Type B pancreatic cell (in vitro differentiated cells): ENCODE measurements around the gene ANKUB1. TPM values are rescaled to one million over a fixed set of nuclear protein-coding genes. Genes with fewer than 3 reads are reported as not detected.
A peak's percentile ranks its signal among the peaks of the same experiment; 100 is the strongest.

Experiments
- DNase-seq: peaks from one replicate; pipeline ENCODE4 v3.0.0; 2021; ENCODE audit warnings: mixed read lengths; ENCODE audit not compliant: unreplicated experiment; ENCODE audit errors: extremely low spot score
- H3K27ac Mint-ChIP-seq: 2 replicates; pipeline ENCODE4 v1.8.0; 2021; ENCODE audit warnings: mild to moderate bottlenecking, mixed read lengths
- H3K27me3 Mint-ChIP-seq: 2 replicates; pipeline ENCODE4 v1.8.0; 2021; ENCODE audit warnings: mixed read lengths
- H3K36me3 Mint-ChIP-seq: 2 replicates; pipeline ENCODE4 v1.8.0; 2021; ENCODE audit warnings: mixed read lengths
- H3K4me1 Mint-ChIP-seq: one replicate; pipeline ENCODE4 v1.8.0; 2021; ENCODE audit warnings: mixed read lengths; ENCODE audit not compliant: unreplicated experiment
- H3K4me3 Mint-ChIP-seq: 2 replicates; pipeline ENCODE4 v1.8.0; 2021; ENCODE audit warnings: mild to moderate bottlenecking, mixed read lengths
- H3K9me3 Mint-ChIP-seq: 2 replicates; pipeline ENCODE4 v1.8.0; 2021; ENCODE audit warnings: mixed read lengths
- total RNA-seq: library from RNA; stranded (reverse); gene quantifications from 2 replicates; pipeline ENCODE4 v1.2.1, GENCODE V29; 2021; ENCODE audit warnings: low replicate concordance
- TF ChIP-seq, protein P1 (sequence below): fragments of 200-600 bp; sonication (generic); conservative IDR thresholded peaks from 2 replicates; pipeline ENCODE4 v1.5.0; 2021; ENCODE audit warnings: antibody characterized with exemption, mild to moderate bottlenecking

Gene ANKUB1
- total RNA-seq, 1 donor from 2014 or later: 0.82 TPM

DNA sequence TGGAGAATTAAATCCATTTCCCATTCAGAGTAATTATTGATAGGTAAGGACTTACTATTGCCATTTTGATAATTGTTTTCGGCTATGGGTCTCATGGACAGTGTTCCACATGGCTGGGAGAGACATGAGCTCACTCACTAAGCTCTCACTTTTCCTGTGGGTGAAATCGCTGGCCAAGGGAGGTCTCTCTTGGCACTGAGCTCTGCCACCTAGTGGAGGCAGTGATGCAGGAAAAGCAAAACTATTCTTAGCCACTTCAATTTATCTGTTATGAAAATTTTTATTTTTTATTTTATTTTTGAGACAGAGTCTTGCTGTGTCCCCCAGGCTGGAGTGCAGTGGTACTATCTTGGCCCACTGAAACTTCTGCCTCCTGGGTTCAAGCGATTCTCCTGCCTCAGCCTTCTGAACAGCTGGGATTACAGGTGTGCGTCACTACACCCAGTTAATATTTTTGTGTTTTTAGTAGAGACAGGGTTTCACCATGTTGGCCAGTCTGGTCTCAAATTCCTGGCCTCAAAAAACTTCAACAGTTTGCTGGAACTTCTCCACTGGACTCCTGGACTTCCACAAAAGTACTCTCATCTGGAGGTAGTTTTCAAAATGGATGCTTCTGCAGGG is 16.0 kb upstream of the ANKUB1 start:
- H3K27me3 Mint-ChIP-seq: peaks cover 14% of the 10 kb centered on the region
- peaks cover 9% of the 10 kb centered on the region for H3K4me1 Mint-ChIP-seq
- H3K9me3 Mint-ChIP-seq: no peaks in the 10 kb centered on the region
- no peak overlapping the region for H3K4me3 Mint-ChIP-seq
- H3K27ac Mint-ChIP-seq: no peak overlapping the region
- TF ChIP-seq, protein P1, sequence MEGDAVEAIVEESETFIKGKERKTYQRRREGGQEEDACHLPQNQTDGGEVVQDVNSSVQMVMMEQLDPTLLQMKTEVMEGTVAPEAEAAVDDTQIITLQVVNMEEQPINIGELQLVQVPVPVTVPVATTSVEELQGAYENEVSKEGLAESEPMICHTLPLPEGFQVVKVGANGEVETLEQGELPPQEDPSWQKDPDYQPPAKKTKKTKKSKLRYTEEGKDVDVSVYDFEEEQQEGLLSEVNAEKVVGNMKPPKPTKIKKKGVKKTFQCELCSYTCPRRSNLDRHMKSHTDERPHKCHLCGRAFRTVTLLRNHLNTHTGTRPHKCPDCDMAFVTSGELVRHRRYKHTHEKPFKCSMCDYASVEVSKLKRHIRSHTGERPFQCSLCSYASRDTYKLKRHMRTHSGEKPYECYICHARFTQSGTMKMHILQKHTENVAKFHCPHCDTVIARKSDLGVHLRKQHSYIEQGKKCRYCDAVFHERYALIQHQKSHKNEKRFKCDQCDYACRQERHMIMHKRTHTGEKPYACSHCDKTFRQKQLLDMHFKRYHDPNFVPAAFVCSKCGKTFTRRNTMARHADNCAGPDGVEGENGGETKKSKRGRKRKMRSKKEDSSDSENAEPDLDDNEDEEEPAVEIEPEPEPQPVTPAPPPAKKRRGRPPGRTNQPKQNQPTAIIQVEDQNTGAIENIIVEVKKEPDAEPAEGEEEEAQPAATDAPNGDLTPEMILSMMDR: peak; percentile 95
- DNase-seq: no peak
- H3K36me3 Mint-ChIP-seq: no peaks in the 10 kb centered on the region

DNA sequence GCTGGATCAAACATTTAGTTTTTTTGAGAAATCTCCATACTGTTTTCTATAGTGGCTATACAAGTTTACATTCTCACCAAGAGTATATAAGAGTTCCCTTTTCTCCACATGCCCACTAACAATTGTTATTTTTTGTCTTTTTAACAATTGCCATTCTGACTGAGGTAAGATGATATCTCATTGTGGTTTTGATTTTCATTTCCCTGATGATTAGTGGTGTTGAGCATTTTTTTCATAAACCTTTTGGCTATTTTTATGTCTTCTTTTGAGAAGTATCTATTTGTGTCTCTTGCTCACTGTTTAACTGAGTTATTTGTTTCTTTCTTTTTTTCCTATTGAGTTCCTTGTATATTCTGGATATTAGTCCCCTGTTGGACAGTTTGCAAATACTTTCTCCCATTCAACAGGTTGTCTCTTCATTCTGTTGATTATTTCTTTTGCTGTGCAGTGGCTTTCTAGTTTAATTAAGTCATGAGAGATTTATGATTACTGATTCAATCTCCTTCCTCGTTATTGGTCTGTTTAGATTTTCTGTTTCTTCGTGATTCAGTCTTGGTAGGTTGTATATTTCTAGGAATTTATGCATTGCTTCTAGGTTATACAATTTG is 13.9 kb upstream of the ANKUB1 start:
- Mint-ChIP-seq H3K27ac (no peak overlapping the region), H3K4me3 (no peak overlapping the region), H3K4me1 (peaks cover 3% of the 10 kb centered on the region), H3K9me3 (no peaks in the 10 kb centered on the region), H3K36me3 (no peaks in the 10 kb centered on the region), H3K27me3 (peaks cover 14% of the 10 kb centered on the region)
- DNase-seq: no peak
- TF ChIP-seq, protein P1: no peak

DNA sequence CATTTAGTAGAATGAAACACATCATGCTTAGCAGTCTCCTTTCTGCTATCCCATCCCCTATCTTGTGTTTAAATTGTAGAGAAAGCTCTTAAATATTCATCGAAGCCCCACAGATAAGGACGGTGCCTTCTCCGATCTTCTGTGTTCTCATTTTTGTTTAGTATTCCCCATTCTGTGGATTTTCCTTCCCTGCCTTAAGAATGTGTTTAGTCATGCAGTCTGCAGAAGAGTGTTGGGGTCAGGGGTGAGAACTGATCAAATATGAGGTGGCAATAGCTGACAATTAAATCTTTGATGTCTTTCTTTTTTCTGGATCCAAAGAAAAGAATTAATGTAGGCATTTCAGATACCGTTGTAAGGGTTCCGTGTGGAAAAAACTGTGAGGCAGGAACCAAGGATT is 9.3 kb upstream of the ANKUB1 start:
- H3K4me1 Mint-ChIP-seq: no peaks in the 10 kb centered on the region
- H3K36me3 Mint-ChIP-seq: no peaks in the 10 kb centered on the region
- H3K4me3 Mint-ChIP-seq: no peak overlapping the region
- H3K27me3 Mint-ChIP-seq: peaks cover 11% of the 10 kb centered on the region
- DNase-seq: no peak
- H3K27ac Mint-ChIP-seq: no peak overlapping the region
- H3K9me3 Mint-ChIP-seq: no peaks in the 10 kb centered on the region
- TF ChIP-seq, protein P1: no peak

DNA sequence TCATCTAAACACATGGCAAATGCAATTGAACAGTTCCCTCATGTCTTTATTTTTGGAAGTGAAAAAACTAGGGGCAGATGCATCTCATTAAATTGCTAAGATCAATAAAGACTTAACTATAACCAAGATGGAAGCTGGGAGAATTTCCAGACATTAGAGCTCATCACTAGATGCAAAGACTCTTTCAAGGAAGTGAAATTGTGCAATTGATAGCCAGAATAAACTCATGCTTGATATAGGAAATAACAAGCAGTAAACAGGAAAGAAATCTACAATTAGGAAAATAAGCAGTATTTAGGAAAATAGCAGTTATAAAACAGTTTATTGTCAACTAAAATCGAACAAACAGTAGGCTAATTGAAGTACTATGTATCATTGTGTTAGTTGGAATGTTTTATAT is 8.8 kb upstream of the ANKUB1 start:
- H3K4me1 Mint-ChIP-seq: no peaks in the 10 kb centered on the region
- TF ChIP-seq, protein P1: no peak
- DNase-seq: no peak
- no peak overlapping the region for H3K27ac Mint-ChIP-seq
- H3K4me3 Mint-ChIP-seq: no peak overlapping the region
- no peaks in the 10 kb centered on the region for H3K36me3 Mint-ChIP-seq
- no peaks in the 10 kb centered on the region for H3K9me3 Mint-ChIP-seq
- peaks cover 6% of the 10 kb centered on the region for H3K27me3 Mint-ChIP-seq

DNA sequence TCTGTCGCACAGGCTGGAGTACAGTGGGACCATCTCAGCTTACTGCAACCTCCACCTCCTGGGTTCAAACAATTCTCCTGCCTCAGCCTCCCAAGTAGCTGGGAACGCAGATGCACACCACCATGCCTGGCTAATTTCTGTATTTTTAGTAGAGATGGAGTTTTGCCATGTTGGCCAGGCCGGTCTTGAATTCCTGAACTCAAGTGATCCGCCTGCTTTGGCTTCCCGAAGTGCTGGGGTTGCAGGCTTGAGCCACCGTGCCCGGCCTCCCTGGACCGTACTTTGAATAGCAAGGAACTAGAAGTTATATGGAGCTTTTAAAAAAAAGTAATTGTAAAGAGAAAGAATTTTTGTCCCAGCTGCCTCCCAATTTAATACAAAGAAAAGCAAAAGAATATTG is 8.3 kb upstream of the ANKUB1 start:
- Mint-ChIP-seq H3K4me1 (no peaks in the 10 kb centered on the region), H3K36me3 (no peaks in the 10 kb centered on the region), H3K4me3 (no peak overlapping the region), H3K27me3 (peaks cover 3% of the 10 kb centered on the region), H3K9me3 (no peaks in the 10 kb centered on the region), H3K27ac (no peak overlapping the region)
- TF ChIP-seq, protein P1: no peak
- no peak for DNase-seq
